SH-SY5Y (cell line): ENCODE measurements around the gene SPPL2B.

ENCODE experiments used
- GATA2 ChIP-seq: IDR thresholded peaks from 2 replicates; pipeline ENCODE4 v1.6.1; 2011; ENCODE audit warnings: mild to moderate bottlenecking, low read depth, low read length
- GATA3 ChIP-seq: IDR thresholded peaks from 2 replicates; pipeline ENCODE4 v1.6.1; 2011; ENCODE audit warnings: low read depth, mild to moderate bottlenecking, low read length, moderate library complexity

Gene SPPL2B

GRCh38 chr19:2344381-2344870, 15.9 kb downstream of the SPPL2B start:
- no peak for TF ChIP-seq GATA3
- TF ChIP-seq GATA2, result no peak

GRCh38 chr19:2345076-2345475, 16.6 kb downstream of the SPPL2B start:
- TF ChIP-seq GATA3, result no peak
- no peak for TF ChIP-seq GATA2

GRCh38 chr19:2345794-2346663, 17.5 kb downstream of the SPPL2B start:
- TF ChIP-seq GATA3 (no peak), GATA2 (no peak)

GRCh38 chr19:2350656-2351055, 22.2 kb downstream of the SPPL2B start:
- no peak for TF ChIP-seq GATA3
- no peak for TF ChIP-seq GATA2

GRCh38 chr19:2351591-2351990, 23.1 kb downstream of the SPPL2B start:
- TF ChIP-seq GATA3, result no peak
- no peak for TF ChIP-seq GATA2

GRCh38 chr19:2352121-2352520, 23.6 kb downstream of the SPPL2B start:
- TF ChIP-seq GATA3 (no peak), GATA2 (no peak)

- TF ChIP-seq GATA2, result no peak
- no peak for TF ChIP-seq GATA3
Observed at GRCh38 chr19:2353159-2353886, 24.8 kb downstream of the SPPL2B start.

GRCh38 chr19:2353887-2354592, 25.6 kb downstream of the SPPL2B start:
- no peak for TF ChIP-seq GATA3
- no peak for TF ChIP-seq GATA2

GRCh38 chr19:2354670-2355069, 26.2 kb downstream of the SPPL2B start:
- TF ChIP-seq GATA2 (no peak), GATA3 (no peak)

- no peak for TF ChIP-seq GATA3
- no peak for TF ChIP-seq GATA2
Observed at GRCh38 chr19:2355168-2356035, 26.9 kb downstream of the SPPL2B start.

GRCh38 chr19:2356036-2356646, 27.7 kb downstream of the SPPL2B start:
- no peak for TF ChIP-seq GATA3
- TF ChIP-seq GATA2, result no peak

GRCh38 chr19:2357279-2358206, 29.1 kb downstream of the SPPL2B start:
- TF ChIP-seq GATA2 (no peak), GATA3 (no peak)
